H9 (cell line): Measurements from ENCODE around the gene PMF1. TPM values are rescaled to one million over a fixed set of nuclear protein-coding genes. Genes with fewer than 3 reads are reported as not detected.

Source experiments
- DNase-seq: peaks from one replicate; pipeline ENCODE4 v3.0.0-alpha.2; 2017
- H2AFZ ChIP-seq: one replicate; pipeline ENCODE4 v1.6.1; 2013; ENCODE audit warnings: mild to moderate bottlenecking, low read length, control low read depth, moderate library complexity
- H2AK5ac ChIP-seq: 2 replicates; pipeline ENCODE4 v1.6.1; 2013; ENCODE audit warnings: low read length, control low read depth, mixed read lengths; ENCODE audit not compliant: insufficient read length
- H2BK120ac ChIP-seq: one replicate; pipeline ENCODE4 v1.6.1; 2013; ENCODE audit warnings: low read depth, mild to moderate bottlenecking, low read length, control low read depth, inconsistent platforms; ENCODE audit not compliant: poor library complexity, severe bottlenecking
- H2BK12ac ChIP-seq: 2 replicates; pipeline ENCODE4 v1.6.1; 2013; ENCODE audit warnings: low read length, control low read depth, mixed read lengths, low read depth; ENCODE audit not compliant: insufficient read length
- H2BK15ac ChIP-seq: 2 replicates; pipeline ENCODE4 v1.6.1; 2013; ENCODE audit warnings: low read depth, low read length, control low read depth
- H2BK20ac ChIP-seq: one replicate; pipeline ENCODE4 v1.6.1; 2013; ENCODE audit warnings: low read depth, mild to moderate bottlenecking, low read length, control low read depth, inconsistent platforms; ENCODE audit not compliant: poor library complexity, severe bottlenecking
- H2BK5ac ChIP-seq: 2 replicates; pipeline ENCODE4 v1.6.1; 2013; ENCODE audit warnings: low read length, control low read depth, mixed read lengths; ENCODE audit not compliant: insufficient read length
- H3K14ac ChIP-seq: 2 replicates; pipeline ENCODE4 v1.6.1; 2013; ENCODE audit warnings: low read length, control low read depth; ENCODE audit not compliant: insufficient read depth
- H3K18ac ChIP-seq: 2 replicates; pipeline ENCODE4 v1.6.1; 2013; ENCODE audit warnings: low read depth, mild to moderate bottlenecking, mixed read lengths, low read length, control low read depth; ENCODE audit not compliant: insufficient read length
- H3K23ac ChIP-seq: 2 replicates; pipeline ENCODE4 v1.6.1; 2013; ENCODE audit warnings: low read length, control low read depth, mixed read lengths, low read depth; ENCODE audit not compliant: insufficient read length
- H3K23me2 ChIP-seq: 2 replicates; pipeline ENCODE4 v1.6.1; 2013; ENCODE audit warnings: low read depth, mild to moderate bottlenecking, mixed read lengths, low read length, control low read depth; ENCODE audit not compliant: insufficient read length, poor library complexity, severe bottlenecking
- H3K27ac ChIP-seq: 2 replicates; pipeline ENCODE4 v1.5.1; 2013; ENCODE audit warnings: low read length, control low read depth, mixed read lengths, low read depth; ENCODE audit not compliant: insufficient read length
- H3K27me3 ChIP-seq: 2 replicates; pipeline ENCODE4 v1.6.1; 2013; ENCODE audit warnings: low read length, control low read depth, inconsistent platforms; ENCODE audit not compliant: insufficient read depth
- H3K4ac ChIP-seq: 2 replicates; pipeline ENCODE4 v1.6.1; 2013; ENCODE audit warnings: low read depth, mild to moderate bottlenecking, control low read depth, inconsistent platforms, low read length, moderate library complexity
- H3K4me1 ChIP-seq: 2 replicates; pipeline ENCODE4 v1.6.1; 2013; ENCODE audit warnings: low read length, control low read depth, inconsistent platforms; ENCODE audit not compliant: insufficient read depth
- H3K4me2 ChIP-seq: 2 replicates; pipeline ENCODE4 v1.6.1; 2013; ENCODE audit warnings: low read length, control low read depth, mixed read lengths; ENCODE audit not compliant: insufficient read length, insufficient read depth
- H3K56ac ChIP-seq: 2 replicates; pipeline ENCODE4 v1.6.1; 2013; ENCODE audit warnings: low read depth, mild to moderate bottlenecking, mixed read lengths, low read length, control low read depth; ENCODE audit not compliant: insufficient read length
- H3K79me1 ChIP-seq: 2 replicates; pipeline ENCODE4 v1.6.1; 2013; ENCODE audit warnings: low read depth, mild to moderate bottlenecking, moderate library complexity, low read length, control low read depth, inconsistent platforms; ENCODE audit not compliant: insufficient read depth, poor library complexity, severe bottlenecking
- H3K79me2 ChIP-seq: 2 replicates; pipeline ENCODE4 v1.6.1; 2013; ENCODE audit warnings: low read length, control low read depth, inconsistent platforms; ENCODE audit not compliant: insufficient read depth
- H3K9ac ChIP-seq: 2 replicates; pipeline ENCODE4 v1.6.1; 2013; ENCODE audit warnings: low read length, control low read depth, mixed read lengths; ENCODE audit not compliant: insufficient read length; ENCODE audit errors: extremely low read depth
- H3K9me3 ChIP-seq: one replicate; pipeline ENCODE4 v1.6.1; 2013; ENCODE audit warnings: low read depth, low read length, inconsistent platforms; ENCODE audit not compliant: control insufficient read depth
- H3T11ph ChIP-seq: one replicate; pipeline ENCODE4 v1.6.1; 2013; ENCODE audit warnings: mild to moderate bottlenecking, low read length, control low read depth, inconsistent platforms
- H4K20me1 ChIP-seq: one replicate; pipeline ENCODE4 v1.6.1; 2013; ENCODE audit not compliant: control insufficient read depth, insufficient read length, insufficient read depth
- H4K5ac ChIP-seq: 2 replicates; pipeline ENCODE4 v1.6.1; 2013; ENCODE audit warnings: low read depth, mild to moderate bottlenecking, mixed read lengths, low read length, control low read depth; ENCODE audit not compliant: insufficient read length
- H4K8ac ChIP-seq: replicated peaks from 2 replicates; pipeline ENCODE4 v1.6.1; 2013; ENCODE audit warnings: low read length, control low read depth, mixed read lengths, low read depth; ENCODE audit not compliant: insufficient read length
- H4K91ac ChIP-seq: 2 replicates; pipeline ENCODE4 v1.6.1; 2013; ENCODE audit warnings: low read depth, mild to moderate bottlenecking, moderate library complexity, mixed read lengths, low read length, control low read depth; ENCODE audit not compliant: insufficient read length
- H3K27ac Mint-ChIP-seq, 3 experiments: 2 replicates in 2 of 3; 3 replicates in 1 of 3; pipeline ENCODE4 v1.8.0; 2020 to 2021; ENCODE audit warnings: mixed read lengths in 3 of 3, mild to moderate bottlenecking in 1 of 3, moderate library complexity in 1 of 3
- H3K27me3 Mint-ChIP-seq: 2 replicates; pipeline ENCODE4 v1.8.0; 2021; ENCODE audit warnings: low read depth, mild to moderate bottlenecking, moderate library complexity, mixed read lengths
- H3K36me3 Mint-ChIP-seq, 3 experiments: 2 replicates in 2 of 3; 3 replicates in 1 of 3; pipeline ENCODE4 v1.8.0; 2020 to 2021; ENCODE audit warnings: low read depth in 3 of 3, mixed read lengths in 3 of 3; ENCODE audit not compliant: insufficient read depth in 1 of 3
- H3K4me1 Mint-ChIP-seq, 2 experiments: 2 replicates each; pipeline ENCODE4 v1.8.0; 2020; ENCODE audit warnings: mixed read lengths in 2 of 2
- H3K4me3 Mint-ChIP-seq, 2 experiments: 2 replicates in 1 of 2; 3 replicates in 1 of 2; pipeline ENCODE4 v1.8.0; 2020 to 2021; ENCODE audit warnings: mild to moderate bottlenecking in 2 of 2, mixed read lengths in 2 of 2, moderate library complexity in 1 of 2
- H3K9me3 Mint-ChIP-seq, 2 experiments: 2 replicates in 1 of 2; 3 replicates in 1 of 2; pipeline ENCODE4 v1.8.0; 2020; ENCODE audit warnings: mild to moderate bottlenecking in 2 of 2, mixed read lengths in 2 of 2, moderate library complexity in 1 of 2
- WGBS: extraction: QIAGEN DNeasy Blood & Tissue Kit; methylation state at CpG from one replicate; pipeline ENCODE4 v1.1.7; 2013; ENCODE audit warnings: missing lambda C conversion rate, low lambda C conversion rate, mixed read lengths; ENCODE audit not compliant: insufficient read length; ENCODE audit errors: extremely low coverage; 5-methylcytosine and 5-hydroxymethylcytosine counted together
- total RNA-seq: library from RNA; stranded (reverse); gene quantifications from 2 replicates; pipeline ENCODE4 v1.2.1, GENCODE V29; 2021
- TF ChIP-seq, protein P1 (sequence below): fragments of 200-600 bp; sonication (generic); conservative IDR thresholded peaks from 3 replicates; pipeline ENCODE4 v1.8.0; 2021; ENCODE audit warnings: antibody characterized with exemption, mild to moderate bottlenecking

Gene PMF1
- total RNA-seq, 1 experiment from 2014 or later = 136 TPM

DNA sequence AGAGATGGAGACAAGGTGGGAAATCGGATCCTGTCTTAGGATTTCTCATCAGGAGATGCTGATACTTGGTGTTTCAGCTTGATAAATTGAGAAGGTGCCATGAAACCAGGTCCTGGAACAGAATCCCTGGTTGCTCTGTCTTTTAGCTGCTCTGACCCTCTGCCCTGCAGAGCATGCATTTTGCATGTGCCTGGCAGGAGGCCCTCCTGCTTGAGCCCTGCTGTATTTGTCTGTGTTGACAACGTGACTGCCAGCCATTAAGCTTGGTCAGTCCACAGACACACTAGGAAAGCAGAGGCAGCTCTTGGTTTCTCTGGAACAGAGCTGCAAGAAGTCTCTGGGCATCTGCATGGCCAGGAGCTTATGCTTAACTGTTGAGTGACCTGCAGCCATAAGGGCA is 16.4 kb upstream of the PMF1 start:
- H2AFZ ChIP-seq = no peak overlapping the region
- H3K79me2 ChIP-seq = peaks cover 20% of the 10 kb centered on the region; the same call in 1 of the 2 replicates
- no peak overlapping the region for H4K5ac ChIP-seq
- no peak overlapping the region for H3K4me2 ChIP-seq
- WGBS = no CpG with 5 or more reads among the region's 2 CpGs
- no peak overlapping the region for H3K23ac ChIP-seq
- TF ChIP-seq, protein P1, sequence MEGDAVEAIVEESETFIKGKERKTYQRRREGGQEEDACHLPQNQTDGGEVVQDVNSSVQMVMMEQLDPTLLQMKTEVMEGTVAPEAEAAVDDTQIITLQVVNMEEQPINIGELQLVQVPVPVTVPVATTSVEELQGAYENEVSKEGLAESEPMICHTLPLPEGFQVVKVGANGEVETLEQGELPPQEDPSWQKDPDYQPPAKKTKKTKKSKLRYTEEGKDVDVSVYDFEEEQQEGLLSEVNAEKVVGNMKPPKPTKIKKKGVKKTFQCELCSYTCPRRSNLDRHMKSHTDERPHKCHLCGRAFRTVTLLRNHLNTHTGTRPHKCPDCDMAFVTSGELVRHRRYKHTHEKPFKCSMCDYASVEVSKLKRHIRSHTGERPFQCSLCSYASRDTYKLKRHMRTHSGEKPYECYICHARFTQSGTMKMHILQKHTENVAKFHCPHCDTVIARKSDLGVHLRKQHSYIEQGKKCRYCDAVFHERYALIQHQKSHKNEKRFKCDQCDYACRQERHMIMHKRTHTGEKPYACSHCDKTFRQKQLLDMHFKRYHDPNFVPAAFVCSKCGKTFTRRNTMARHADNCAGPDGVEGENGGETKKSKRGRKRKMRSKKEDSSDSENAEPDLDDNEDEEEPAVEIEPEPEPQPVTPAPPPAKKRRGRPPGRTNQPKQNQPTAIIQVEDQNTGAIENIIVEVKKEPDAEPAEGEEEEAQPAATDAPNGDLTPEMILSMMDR = no peak
- H4K20me1 ChIP-seq = no peaks in the 10 kb centered on the region
- no peak overlapping the region for H2BK12ac ChIP-seq
- no peaks in the 10 kb centered on the region for H3K9me3 ChIP-seq
- H3K27me3 Mint-ChIP-seq = no peaks in the 10 kb centered on the region; the same call in 1 of the 2 replicates
- H3K79me1 ChIP-seq = peaks cover 14% of the 10 kb centered on the region
- H2BK120ac ChIP-seq = no peak overlapping the region
- no peak overlapping the region for H3K56ac ChIP-seq
- H3K14ac ChIP-seq = no peak overlapping the region
- H3K9me3 Mint-ChIP-seq = no peaks in the 10 kb centered on the region
- no peaks in the 10 kb centered on the region for H3K27me3 ChIP-seq
- H3K4me1 ChIP-seq = peaks cover 10% of the 10 kb centered on the region; the same call in 1 of the 2 replicates
- peaks cover 11% of the 10 kb centered on the region for H3K23me2 ChIP-seq
- peak overlapping the region in 1 of 3 experiments; percentile 68; a peak in 2 of 7 replicates for H3K27ac Mint-ChIP-seq
- H3K36me3 Mint-ChIP-seq = peaks cover 7 to 44% (median 19%) of the 10 kb centered on the region in 3 experiments; a peak in 6 of 7 replicates
- no peak overlapping the region for H3K27ac ChIP-seq
- no peak overlapping the region for H2BK20ac ChIP-seq
- H3K18ac ChIP-seq = no peak overlapping the region
- no peak overlapping the region for H3T11ph ChIP-seq
- DNase-seq = no peak
- H2BK5ac ChIP-seq = no peak overlapping the region
- no peak overlapping the region for H3K4me3 Mint-ChIP-seq
- H4K91ac ChIP-seq = no peak overlapping the region
- no peak overlapping the region for H2AK5ac ChIP-seq
- peaks cover 31 to 43% of the 10 kb centered on the region in 2 experiments for H3K4me1 Mint-ChIP-seq
- H2BK15ac ChIP-seq = no peak overlapping the region
- no peak overlapping the region for H3K4ac ChIP-seq
- no peak overlapping the region for H3K9ac ChIP-seq
- no peak overlapping the region for H4K8ac ChIP-seq
